GM21515 (cell line): ENCODE results near the gene PPP1CB.

ENCODE experiments used
- ATAC-seq: cut with Tn5 transposase; IDR thresholded peaks from one replicate; pipeline ENCODE4 v1.9.1; 2021; ENCODE audit not compliant: unreplicated experiment

Gene PPP1CB

GRCh38 chr2:28751252-28751955 lies at the start of gene PPP1CB:
Gene PPP1CB (plus strand): TSS chr2:28751830. CDS start chr2:28752125, 295 bp downstream.
- peak; percentile 85 for ATAC-seq

GRCh38 chr2:28702415-28702861 lies 49.2 kb upstream of the PPP1CB start:
- no peak for ATAC-seq

GRCh38 chr2:28702878-28703277 lies 48.8 kb upstream of the PPP1CB start:
- ATAC-seq: no peak

- ATAC-seq: no peak
Observed at GRCh38 chr2:28704621-28705020, 47.0 kb upstream of the PPP1CB start.

- no peak for ATAC-seq
Observed at GRCh38 chr2:28705751-28706440, 45.7 kb upstream of the PPP1CB start.

- no peak for ATAC-seq
Observed at GRCh38 chr2:28707592-28707991, 44.0 kb upstream of the PPP1CB start.

GRCh38 chr2:28709101-28709500 lies 42.5 kb upstream of the PPP1CB start:
- ATAC-seq: no peak

GRCh38 chr2:28710545-28710944 lies 41.1 kb upstream of the PPP1CB start:
- no peak for ATAC-seq

- no peak for ATAC-seq
Observed at GRCh38 chr2:28713577-28714298, 37.9 kb upstream of the PPP1CB start.

GRCh38 chr2:28716265-28716865 lies 35.3 kb upstream of the PPP1CB start:
- ATAC-seq: no peak

GRCh38 chr2:28717339-28717758 lies 34.3 kb upstream of the PPP1CB start:
- ATAC-seq: no peak

GRCh38 chr2:28720345-28720744 lies 31.3 kb upstream of the PPP1CB start:
- ATAC-seq: no peak

- no peak for ATAC-seq
Observed at GRCh38 chr2:28721601-28722191, 29.9 kb upstream of the PPP1CB start.

GRCh38 chr2:28725021-28725711 lies 26.5 kb upstream of the PPP1CB start:
- no peak for ATAC-seq

- no peak for ATAC-seq
Observed at GRCh38 chr2:28726177-28726576, 25.5 kb upstream of the PPP1CB start.

- no peak for ATAC-seq
Observed at GRCh38 chr2:28729698-28730097, 21.9 kb upstream of the PPP1CB start.

- no peak for ATAC-seq
Observed at GRCh38 chr2:28730641-28731146, 20.9 kb upstream of the PPP1CB start.

GRCh38 chr2:28735511-28735910 lies 16.1 kb upstream of the PPP1CB start:
- no peak for ATAC-seq

- no peak for ATAC-seq
Observed at GRCh38 chr2:28736034-28736433, 15.6 kb upstream of the PPP1CB start.

GRCh38 chr2:28737655-28738054 lies 14.0 kb upstream of the PPP1CB start:
- ATAC-seq: no peak
